Heart right ventricle (tissue), 16 donors: ENCODE data around the gene ADSS1. TPM values are rescaled to one million over a fixed set of nuclear protein-coding genes. Genes with fewer than 3 reads are reported as not detected.

Experiments used
- ATAC-seq, 8 donors: fragments of 200-7000 bp; cut with Tn5 transposase; one replicate each; pipeline ENCODE4 v1.9.1; 2020; ENCODE audit warnings: mild to moderate bottlenecking in 8 of 8, moderate library complexity in 8 of 8, moderate number of reproducible peaks in 1 of 8
- DNase-seq, 2 donors: peaks; one replicate each; pipeline ENCODE4 v3.0.0-alpha.2; 2020
- H3K27ac ChIP-seq, 10 donors: fragments of 200-600 bp; sonication (generic) in 2 of 10; one replicate each; pipeline versions ENCODE4 v1.5.0 to v1.8.0; 2020 to 2022; ENCODE audit warnings: mild to moderate bottlenecking in 3 of 10
- H3K27me3 ChIP-seq, 7 donors: fragments of 200-600 bp; one replicate each; pipeline ENCODE4 v1.8.0; 2021 to 2022; ENCODE audit warnings: mild to moderate bottlenecking in 2 of 7
- H3K36me3 ChIP-seq, 9 donors: fragments of 200-600 bp; sonication (generic) in 1 of 9; one replicate each; pipeline versions ENCODE4 v1.5.0 to v1.8.0; 2020 to 2022; ENCODE audit warnings: mild to moderate bottlenecking in 2 of 9
- H3K4me1 ChIP-seq, 9 donors: fragments of 200-600 bp; sonication (generic) in 1 of 9; one replicate each; pipeline versions ENCODE4 v1.5.0 to v1.8.0; 2020 to 2022; ENCODE audit warnings: mild to moderate bottlenecking in 4 of 9
- H3K4me3 ChIP-seq, 10 donors: fragments of 200-600 bp; sonication (generic) in 2 of 10; one replicate each; pipeline versions ENCODE4 v1.5.0 to v1.8.0; 2020 to 2022; ENCODE audit warnings: mild to moderate bottlenecking in 7 of 10, moderate library complexity in 2 of 10
- H3K9me3 ChIP-seq, 11 donors: fragments of 200-600 bp in 10 of 11; sonication (generic) in 2 of 11; one replicate each; pipeline versions ENCODE4 v1.5.0 to v1.8.0; 2013 to 2022; ENCODE audit warnings: mild to moderate bottlenecking in 2 of 11, control low read depth in 1 of 11, moderate library complexity in 1 of 11
- WGBS, 2 donors: extraction: QIAGEN DNeasy Blood & Tissue Kit; methylation state at CpG; one replicate each; pipeline ENCODE4 v1.1.7; 2013; ENCODE audit warnings: inconsistent platforms in 1 of 2; 5-methylcytosine and 5-hydroxymethylcytosine counted together
- intact Hi-C, 10 donors: fragments of 100-400 bp; cut with DNase I; formaldehyde crosslinking; loops; one replicate each; pipeline versions ENCODE4 v1.11.1 to v1.14.2; 2022
- polyA plus RNA-seq, 2 donors: library from polyadenylated mRNA; stranded (reverse); fragments of 200-250 nt; gene quantifications; one replicate each; pipeline ENCODE4 v1.2.3, GENCODE V29; 2013
- total RNA-seq, 10 donors: library from RNA; stranded (reverse); fragmentation: NEBNext Ultra II Directional in 3 of 10; extraction: Animal tissue kit (Norgen Biotek cat#: 25700) in 3 of 10; gene quantifications; one replicate each; pipeline versions ENCODE4 v1.2.1 to v1.2.4, GENCODE V29; 2021 to 2023
- TF ChIP-seq, protein P1 (sequence below), 9 donors: fragments of 200-600 bp; sonication (generic) in 2 of 9; IDR thresholded peaks; one replicate each; pipeline versions ENCODE4 v1.5.0 to v1.8.0; 2021 to 2022; ENCODE audit warnings: antibody characterized with exemption in 9 of 9, mild to moderate bottlenecking in 5 of 9, moderate library complexity in 1 of 9
- donor health status: Arrhythmogenic right ventricular cardiomyopathy.
- donor health status: ischemic (EF 13 %, LVEDD 7.1; RV severe dilation, severe dysfunction).
- donor health status: healthy with polysubstance abuse.
- donor health status: DM: no; HTN: yes; CAD: no.
- donor health status: DM: no; HTN: no; CAD: no.
- donor health status: ischemic (EF 25% LVEDD 6.9; RV normal size, moderate dysfunction).
- donor health status: ischemic (EF 25% LVEDD 5.7; RV mildly dilated, moderate dysfunction).
- donor health status: healthy.
- donor health status: DM: yes; HTN: yes; CAD: no.
- donor health status: Ischemic cardiomyopathy.
- donor health status: ischemic (EF 35%, LVEDD 5.7; RV mildly dilated, moderate dysfunction).
- donor health status: nonischemic (EF 11% LVEDD 7.7; RV severe dilation, severe dysfunction).
- donor health status: DM: yes; HTN: yes; CAD: no.
- donor health status: PGD.
- donor health status: ischemic (EF 29% LVEDD 5.4; RV normal size, mild dysfunction).
- donor health status: nonischemic (EF 23%, LVEDD 6.1; RV moderate dilation, normal function).

The ADSS1 gene
- total and polyA plus RNA-seq, 12 donors, result 74.6 to 295 (median 195) TPM

DNA sequence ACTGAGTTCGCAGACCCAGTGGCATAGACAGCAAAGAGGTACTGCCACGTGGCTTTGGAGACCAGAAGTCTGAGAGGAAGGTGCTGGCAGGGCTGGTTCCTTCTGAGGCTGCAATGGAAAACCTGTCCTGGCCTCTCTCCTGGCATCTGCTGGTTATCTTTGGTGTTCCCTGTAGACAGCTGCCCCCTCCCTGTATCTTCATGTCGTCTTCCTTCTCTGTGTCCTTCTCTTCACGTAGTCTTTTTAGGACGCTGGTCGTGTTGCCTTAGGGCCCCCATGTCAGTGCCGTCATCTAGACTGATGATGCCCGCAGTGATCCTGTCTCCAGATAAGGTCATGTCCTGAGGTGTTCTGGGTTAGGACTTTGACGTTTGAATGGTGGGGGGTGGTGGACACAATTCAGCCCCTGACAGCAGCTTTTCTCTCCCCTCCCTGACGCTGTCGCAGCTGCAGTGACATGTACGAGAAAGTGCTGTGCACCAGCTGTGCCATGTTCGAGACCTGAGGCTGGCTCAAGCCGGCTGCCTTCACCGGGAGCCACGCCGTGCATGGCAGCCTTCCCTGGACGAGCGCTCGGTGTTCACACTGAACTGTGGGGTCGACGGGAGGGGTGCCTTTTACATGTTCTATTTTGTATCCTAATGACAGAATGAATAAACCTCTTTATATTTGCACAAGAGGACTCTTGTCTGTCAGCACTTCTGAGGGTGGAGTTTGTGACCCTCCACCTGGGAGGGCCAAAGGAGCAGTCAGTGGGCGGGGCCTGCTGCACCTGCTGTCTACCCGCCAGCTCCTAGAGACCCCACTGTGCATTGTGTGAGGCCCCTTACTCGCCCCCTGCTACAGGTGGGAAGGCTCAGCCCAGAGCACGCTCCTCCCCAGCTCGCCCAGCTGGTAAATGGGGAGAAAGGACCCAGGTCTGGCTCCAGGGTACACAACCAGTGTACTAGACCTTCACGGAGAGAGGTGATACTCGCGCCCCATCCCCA lies 35.2 kb downstream of the ADSS1 start:
- Histone ChIP-seq H3K27ac (no peak overlapping the region), H3K27me3 (no peaks in the 10 kb centered on the region), H3K4me3 (no peak overlapping the region), H3K9me3 (no peaks in the 10 kb centered on the region), H3K4me1 (peaks cover 6 to 16% (median 11%) of the 10 kb centered on the region in 9 donors), H3K36me3 (peaks cover 0 to 77% (median 28%) of the 10 kb centered on the region in 9 donors)
- TF ChIP-seq, protein P1, sequence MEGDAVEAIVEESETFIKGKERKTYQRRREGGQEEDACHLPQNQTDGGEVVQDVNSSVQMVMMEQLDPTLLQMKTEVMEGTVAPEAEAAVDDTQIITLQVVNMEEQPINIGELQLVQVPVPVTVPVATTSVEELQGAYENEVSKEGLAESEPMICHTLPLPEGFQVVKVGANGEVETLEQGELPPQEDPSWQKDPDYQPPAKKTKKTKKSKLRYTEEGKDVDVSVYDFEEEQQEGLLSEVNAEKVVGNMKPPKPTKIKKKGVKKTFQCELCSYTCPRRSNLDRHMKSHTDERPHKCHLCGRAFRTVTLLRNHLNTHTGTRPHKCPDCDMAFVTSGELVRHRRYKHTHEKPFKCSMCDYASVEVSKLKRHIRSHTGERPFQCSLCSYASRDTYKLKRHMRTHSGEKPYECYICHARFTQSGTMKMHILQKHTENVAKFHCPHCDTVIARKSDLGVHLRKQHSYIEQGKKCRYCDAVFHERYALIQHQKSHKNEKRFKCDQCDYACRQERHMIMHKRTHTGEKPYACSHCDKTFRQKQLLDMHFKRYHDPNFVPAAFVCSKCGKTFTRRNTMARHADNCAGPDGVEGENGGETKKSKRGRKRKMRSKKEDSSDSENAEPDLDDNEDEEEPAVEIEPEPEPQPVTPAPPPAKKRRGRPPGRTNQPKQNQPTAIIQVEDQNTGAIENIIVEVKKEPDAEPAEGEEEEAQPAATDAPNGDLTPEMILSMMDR (IDR thresholded peaks at IDR 0.05), result no peak
- WGBS, 2 donors, result 87 to 91% methylated on average over 30 of the region's 30 CpGs
- intact Hi-C loops, result loop anchor here in 1 of 10 donors (5.0 kb wide), 1 partner anchor 33 kb away; no protein-coding TSS in a partner anchor
- DNase-seq, result no peak
- no peak for ATAC-seq

DNA sequence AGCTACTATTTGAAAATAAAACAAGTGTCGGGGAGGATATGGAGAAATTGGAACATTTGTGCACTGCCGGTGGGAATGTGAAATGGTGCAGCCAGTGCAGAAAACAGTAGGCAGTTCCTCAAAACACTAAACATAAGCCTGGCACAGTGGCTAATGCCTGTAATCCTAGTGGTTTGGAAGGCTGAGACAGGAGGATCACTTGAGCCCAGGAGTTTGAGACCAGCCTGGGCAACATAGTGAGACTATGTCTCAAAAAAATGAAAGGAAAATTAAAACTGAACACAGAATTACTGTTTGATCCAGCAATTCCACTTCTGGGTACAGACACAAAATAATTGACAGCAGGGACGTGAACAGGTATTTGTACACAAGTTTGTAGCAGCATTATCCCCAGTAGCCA lies 41.5 kb downstream of the ADSS1 start:
- Histone ChIP-seq H3K36me3 (peaks cover 0 to 37% (median 4%) of the 10 kb centered on the region in 9 donors), H3K4me3 (no peak overlapping the region), H3K27ac (no peak overlapping the region), H3K9me3 (peaks cover 0 to 10% (median 0%) of the 10 kb centered on the region in 11 donors), H3K4me1 (peaks cover 0 to 14% (median 10%) of the 10 kb centered on the region in 9 donors), H3K27me3 (no peaks in the 10 kb centered on the region)
- TF ChIP-seq, protein P1 (IDR thresholded peaks at IDR 0.05), result no peak
- intact Hi-C loops, result loop anchor here in 1 of 10 donors (10.0 kb wide), 1 partner anchor 279 kb away; no protein-coding TSS in a partner anchor
- ATAC-seq, result no peak
- 96% methylated on average over 3 of the region's 3 CpGs for WGBS, 2 donors
- DNase-seq, result no peak

- no peak overlapping the region for H3K4me3 ChIP-seq
- H3K9me3 ChIP-seq, result peaks cover 0 to 16% (median 0%) of the 10 kb centered on the region in 11 donors
- TF ChIP-seq, protein P1 (IDR thresholded peaks at IDR 0.05), result no peak
- no peak for ATAC-seq
- DNase-seq, result no peak
- H3K27me3 ChIP-seq, result no peaks in the 10 kb centered on the region
- H3K27ac ChIP-seq, result no peak overlapping the region
- H3K36me3 ChIP-seq, result peaks cover 0 to 37% (median 12%) of the 10 kb centered on the region in 9 donors
- peaks cover 0 to 14% (median 10%) of the 10 kb centered on the region in 9 donors for H3K4me1 ChIP-seq
- intact Hi-C loops, result loop anchor here in 1 of 10 donors (10.0 kb wide), 1 partner anchor 278 kb away; no protein-coding TSS in a partner anchor
- 92 to 98% methylated on average over 4 of the region's 4 CpGs for WGBS, 2 donors
These were observed 42.3 kb downstream of the ADSS1 start for GRCh38 chr14:104766256-104766862.
